ENCODE results near the gene PPP3CA.

GRCh38 chr4:101307899-101308298 lies 39.4 kb downstream of the PPP3CA start:
- no peak for TF ChIP-seq CTCF (IDR thresholded peaks at IDR 0.05)
- TF ChIP-seq POLR2A (IDR thresholded peaks at IDR 0.05), result no peak

All from lower leg skin (tissue), 3 donors.